ENCODE data around the gene ADGRG3. TPM values are rescaled to one million over a fixed set of nuclear protein-coding genes. Genes with fewer than 3 reads are reported as not detected.

ADGRG3 gene
- total RNA-seq, 4 donors from 2014 or later = 2.0 to 9.6 (median 3.7) TPM

- Histone ChIP-seq H3K4me1 (no peaks in the 10 kb centered on the region), H3K27ac (replicated peaks in 1 of 4) (no peak overlapping the region), H3K27me3 (peaks cover 0 to 14% (median 0%) of the 10 kb centered on the region in 4 donors), H3K36me3 (no peaks in the 10 kb centered on the region), H3K9me3 (no peaks in the 10 kb centered on the region), H3K4me3 (no peak overlapping the region)
- no peak for DNase-seq (ENCODE audit: extremely low spot score)
- 90% methylated on average over 6 of the region's 6 CpGs for WGBS
- TF ChIP-seq CTCF (IDR thresholded peaks at IDR 0.05) = no peak
- TF ChIP-seq POLR2AphosphoS5 (IDR thresholded peaks at IDR 0.05) = no peak
- TF ChIP-seq POLR2A (IDR thresholded peaks at IDR 0.05; ENCODE audit: low read depth) = no peak
- no peak for TF ChIP-seq EP300 (IDR thresholded peaks at IDR 0.05)
- intact Hi-C loops (cut with DNase I) = loop anchor here (10.0 kb wide), 1 partner anchor 139 kb away; no protein-coding TSS in a partner anchor
Observed at GRCh38 chr16:57714047-57714446, 45.9 kb downstream of the ADGRG3 start.

- Histone ChIP-seq H3K36me3 (no peaks in the 10 kb centered on the region), H3K4me1 (no peaks in the 10 kb centered on the region), H3K27ac (replicated peaks in 1 of 4) (no peak overlapping the region), H3K4me3 (no peak overlapping the region), H3K27me3 (peaks cover 0 to 28% (median 0%) of the 10 kb centered on the region in 4 donors), H3K9me3 (no peaks in the 10 kb centered on the region)
- no peak for DNase-seq (ENCODE audit: extremely low spot score)
- 73% methylated on average over 3 of the region's 3 CpGs for WGBS
- TF ChIP-seq POLR2A (IDR thresholded peaks at IDR 0.05; ENCODE audit: low read depth) (no peak), POLR2AphosphoS5 (IDR thresholded peaks at IDR 0.05) (no peak), CTCF (IDR thresholded peaks at IDR 0.05) (peak in 2 of 3 experiments; percentile 19 to 38), EP300 (IDR thresholded peaks at IDR 0.05) (no peak)
- intact Hi-C loops (cut with DNase I) = no loop called here
Observed at GRCh38 chr16:57720142-57720575, 52.1 kb downstream of the ADGRG3 start.

GRCh38 chr16:57721356-57722209 is 53.5 kb downstream of the ADGRG3 start:
- intact Hi-C loops (cut with DNase I) = no loop called here
- no peak for DNase-seq (ENCODE audit: extremely low spot score)

GRCh38 chr16:57722210-57722499 is 54.0 kb downstream of the ADGRG3 start:
- TF ChIP-seq CTCF (IDR thresholded peaks at IDR 0.05) (no peak), POLR2A (IDR thresholded peaks at IDR 0.05; ENCODE audit: low read depth) (no peak), EP300 (IDR thresholded peaks at IDR 0.05) (no peak)
- 90% methylated on average over 2 of the region's 2 CpGs for WGBS
- H3K27ac ChIP-seq (replicated peaks in 1 of 4) = no peak overlapping the region
- no peaks in the 10 kb centered on the region for H3K36me3 ChIP-seq
- H3K27me3 ChIP-seq = peaks cover 0 to 33% (median 0%) of the 10 kb centered on the region in 4 donors
- intact Hi-C loops (cut with DNase I) = no loop called here
- DNase-seq (ENCODE audit: extremely low spot score) = no peak
- no peak overlapping the region for H3K4me3 ChIP-seq
- no peaks in the 10 kb centered on the region for H3K9me3 ChIP-seq
- no peaks in the 10 kb centered on the region for H3K4me1 ChIP-seq

More at GRCh38 chr16:57721356-57722209, 53.5 kb downstream of the ADGRG3 start:
- no peaks in the 10 kb centered on the region for H3K36me3 ChIP-seq
- peaks cover 0 to 33% (median 0%) of the 10 kb centered on the region in 4 donors for H3K27me3 ChIP-seq
- no peak overlapping the region for H3K4me3 ChIP-seq
- 86% methylated on average over 12 of the region's 17 CpGs for WGBS
- H3K27ac ChIP-seq (replicated peaks in 1 of 4) = no peak overlapping the region
- no peaks in the 10 kb centered on the region for H3K4me1 ChIP-seq
- no peak for TF ChIP-seq POLR2AphosphoS5 (IDR thresholded peaks at IDR 0.05)
- TF ChIP-seq CTCF (IDR thresholded peaks at IDR 0.05) = no peak
- TF ChIP-seq EP300 (IDR thresholded peaks at IDR 0.05) = no peak
- no peak for TF ChIP-seq POLR2A (IDR thresholded peaks at IDR 0.05; ENCODE audit: low read depth)
- H3K9me3 ChIP-seq = no peaks in the 10 kb centered on the region
